DOHH2 (cell line): Measurements from ENCODE around the gene IGBP1.

Source experiments
- H3F3A ChIP-seq: fragments of 200-600 bp; sonication (generic), shearing (Covaris generic); 2 replicates; pipeline ENCODE4 v1.6.0; 2016; ENCODE audit warnings: antibody characterized with exemption, mild to moderate bottlenecking; ENCODE audit not compliant: control insufficient read depth, insufficient read depth
- H3K27ac ChIP-seq: fragments of 200-600 bp; sonication (generic); 2 replicates; pipeline ENCODE4 v1.5.1; 2014; ENCODE audit warnings: low read depth, mild to moderate bottlenecking, low read length, moderate library complexity
- H3K27me3 ChIP-seq: fragments of 200-600 bp; sonication (generic); 2 replicates; pipeline ENCODE4 v1.6.1; 2014; ENCODE audit warnings: mild to moderate bottlenecking, low read length, mixed read lengths; ENCODE audit not compliant: control insufficient read depth
- H3K36me3 ChIP-seq: fragments of 200-600 bp; sonication (generic); 2 replicates; pipeline ENCODE4 v1.6.1; 2014; ENCODE audit warnings: mild to moderate bottlenecking, low read length, moderate library complexity, mixed read lengths; ENCODE audit not compliant: control insufficient read depth
- H3K4me1 ChIP-seq: fragments of 200-600 bp; sonication (generic); 2 replicates; pipeline ENCODE4 v1.6.1; 2014; ENCODE audit warnings: mild to moderate bottlenecking, low read length, mixed read lengths; ENCODE audit not compliant: control insufficient read depth
- H3K4me2 ChIP-seq: fragments of 200-600 bp; sonication (generic); 2 replicates; pipeline ENCODE4 v1.6.0; 2014; ENCODE audit warnings: mild to moderate bottlenecking, low read length, moderate library complexity
- H3K4me3 ChIP-seq: fragments of 200-600 bp; sonication (generic); 2 replicates; pipeline ENCODE4 v1.5.1; 2014; ENCODE audit warnings: mild to moderate bottlenecking, low read length, mixed read lengths
- H3K79me2 ChIP-seq: fragments of 200-600 bp; sonication (generic); 2 replicates; pipeline ENCODE4 v1.6.1; 2014; ENCODE audit warnings: mild to moderate bottlenecking, low read length, mixed read lengths; ENCODE audit not compliant: control insufficient read depth
- H3K9me2 ChIP-seq: fragments of 200-600 bp; sonication (generic); replicated peaks from 2 replicates; pipeline ENCODE4 v1.6.1; 2014; ENCODE audit warnings: mild to moderate bottlenecking, low read length, mixed read lengths; ENCODE audit not compliant: control insufficient read depth
- H3K9me3 ChIP-seq: fragments of 200-600 bp; sonication (generic); 2 replicates; pipeline ENCODE4 v1.6.1; 2014; ENCODE audit warnings: antibody characterized with exemption, low read length, mixed read lengths; ENCODE audit not compliant: control insufficient read depth, insufficient read depth
- H4K20me1 ChIP-seq: fragments of 200-600 bp; sonication (generic); 2 replicates; pipeline ENCODE4 v1.6.0; 2014; ENCODE audit warnings: low read depth, mild to moderate bottlenecking, antibody characterized with exemption, low read length, moderate library complexity; ENCODE audit not compliant: control insufficient read depth, insufficient read depth
- CTCF ChIP-seq: fragments of 200-600 bp; sonication (generic); IDR thresholded peaks from one replicate; pipeline ENCODE4 v1.5.1; 2014; ENCODE audit warnings: antibody characterized with exemption, mild to moderate bottlenecking, low read depth, low read length; ENCODE audit not compliant: poor library complexity, severe bottlenecking
- EZH2phosphoT487 ChIP-seq: fragments of 200-600 bp; sonication (generic); IDR thresholded peaks from 2 replicates; pipeline ENCODE4 v1.6.1; 2017; ENCODE audit warnings: borderline replicate concordance, mild to moderate bottlenecking, antibody characterized with exemption, low read length, moderate library complexity, mixed read lengths

Gene IGBP1

GRCh38 chrX:70166601-70167590 is 33.6 kb downstream of the IGBP1 start:
- no peaks in the 10 kb centered on the region for H3F3A ChIP-seq
- H3K36me3 ChIP-seq: peaks cover 7% of the 10 kb centered on the region; the same call in 1 of the 2 replicates
- no peak for TF ChIP-seq CTCF
- no peak for TF ChIP-seq EZH2phosphoT487
- no peaks in the 10 kb centered on the region for H3K9me3 ChIP-seq
- no peaks in the 10 kb centered on the region for H3K27me3 ChIP-seq
- no peaks in the 10 kb centered on the region for H4K20me1 ChIP-seq
- no peak overlapping the region for H3K4me2 ChIP-seq
- no peak overlapping the region for H3K27ac ChIP-seq
- H3K4me3 ChIP-seq: no peak overlapping the region
- H3K79me2 ChIP-seq: no peaks in the 10 kb centered on the region
- H3K9me2 ChIP-seq: no peaks in the 10 kb centered on the region
- peaks cover 3% of the 10 kb centered on the region; the same call in 1 of the 2 replicates for H3K4me1 ChIP-seq

- H4K20me1 ChIP-seq: no peaks in the 10 kb centered on the region
- TF ChIP-seq EZH2phosphoT487 (no peak), CTCF (no peak)
- peaks cover 4% of the 10 kb centered on the region; the same call in 1 of the 2 replicates for H3K36me3 ChIP-seq
- no peak overlapping the region for H3K4me2 ChIP-seq
- no peak overlapping the region for H3K4me3 ChIP-seq
- peaks cover 10% of the 10 kb centered on the region for H3K4me1 ChIP-seq
- H3K9me3 ChIP-seq: no peaks in the 10 kb centered on the region
- H3K79me2 ChIP-seq: no peaks in the 10 kb centered on the region
- H3K27ac ChIP-seq: no peak overlapping the region
- H3K9me2 ChIP-seq: no peaks in the 10 kb centered on the region
- H3F3A ChIP-seq: no peaks in the 10 kb centered on the region
- no peaks in the 10 kb centered on the region for H3K27me3 ChIP-seq
Observed at GRCh38 chrX:70168238-70169188, 35.3 kb downstream of the IGBP1 start.

- Histone ChIP-seq H3K9me3 (no peaks in the 10 kb centered on the region), H3K27ac (no peak overlapping the region), H3K4me2 (no peak overlapping the region), H3K79me2 (no peaks in the 10 kb centered on the region), H3K36me3 (peaks cover 4% of the 10 kb centered on the region; the same call in 1 of the 2 replicates), H3K27me3 (no peaks in the 10 kb centered on the region), H3K4me3 (no peak overlapping the region), H4K20me1 (no peaks in the 10 kb centered on the region), H3K4me1 (peaks cover 10% of the 10 kb centered on the region), H3F3A (no peaks in the 10 kb centered on the region), H3K9me2 (no peaks in the 10 kb centered on the region)
- no peak for TF ChIP-seq CTCF
- TF ChIP-seq EZH2phosphoT487: no peak
Observed at GRCh38 chrX:70169281-70169680, 36.0 kb downstream of the IGBP1 start.
